ENCODE measurements around the gene RAB11FIP4.

DNA sequence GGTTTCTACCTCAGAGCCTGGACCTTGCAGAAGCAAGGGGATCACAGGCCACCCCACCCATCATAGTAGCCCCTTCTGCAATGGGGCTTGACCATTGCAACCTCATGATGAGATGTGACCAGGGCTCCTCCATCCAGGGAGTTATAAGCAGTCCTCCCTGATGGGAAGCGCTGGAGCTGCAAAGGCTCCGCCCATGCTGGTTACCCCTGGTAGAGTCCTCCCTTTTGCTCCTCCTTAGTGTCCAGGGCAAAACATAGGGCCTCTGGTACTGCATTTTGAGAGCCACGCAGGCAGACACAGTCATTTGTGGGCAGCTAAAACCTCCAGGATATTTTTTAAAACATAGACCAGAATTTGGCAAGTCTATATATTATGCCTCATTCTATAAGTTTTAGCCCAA lies 161.1 kb downstream of the RAB11FIP4 start:
- TF ChIP-seq MAX (CRISPR knock-in tag; IDR thresholded peaks at IDR 0.05), result no peak
- TF ChIP-seq MEF2A (IDR thresholded peaks at IDR 0.05; ENCODE audit: control insufficient read depth, low read depth, low read length), result no peak
- TF ChIP-seq XRCC5 (IDR thresholded peaks at IDR 0.05; ENCODE audit: low read depth, low read length), result no peak
- TF ChIP-seq HDAC6 (IDR thresholded peaks at IDR 0.05; ENCODE audit: low read depth, low read length), result no peak
- no peak for TF ChIP-seq POLR2A (conservative IDR thresholded peaks at IDR 0.05)
- no peak for TF ChIP-seq ZNF778 (CRISPR knock-in tag; IDR thresholded peaks at IDR 0.05)
- no peak for TF ChIP-seq HCFC1 (IDR thresholded peaks at IDR 0.05; ENCODE audit: low read depth, low read length)
- TF ChIP-seq, protein P1, sequence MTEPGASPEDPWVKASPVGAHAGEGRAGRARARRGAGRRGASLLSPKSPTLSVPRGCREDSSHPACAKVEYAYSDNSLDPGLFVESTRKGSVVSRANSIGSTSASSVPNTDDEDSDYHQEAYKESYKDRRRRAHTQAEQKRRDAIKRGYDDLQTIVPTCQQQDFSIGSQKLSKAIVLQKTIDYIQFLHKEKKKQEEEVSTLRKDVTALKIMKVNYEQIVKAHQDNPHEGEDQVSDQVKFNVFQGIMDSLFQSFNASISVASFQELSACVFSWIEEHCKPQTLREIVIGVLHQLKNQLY (CRISPR knock-in tag; conservative IDR thresholded peaks at IDR 0.05), result no peak
- no peak for TF ChIP-seq ZNF274 (IDR thresholded peaks at IDR 0.05; ENCODE audit: borderline replicate concordance, low read depth, low read length)
- TF ChIP-seq EGR1 (conservative IDR thresholded peaks at IDR 0.05), result no peak
- no peak for TF ChIP-seq USF1 (CRISPR knock-in tag; IDR thresholded peaks at IDR 0.05)
- no peak for TF ChIP-seq ZZZ3 (IDR thresholded peaks at IDR 0.05)
- TF ChIP-seq ZNF184 (CRISPR knock-in tag; IDR thresholded peaks at IDR 0.05), result no peak

Data from K562 (cell line).